Measurements from ENCODE around the gene TRIM38. TPM values are rescaled to one million over a fixed set of nuclear protein-coding genes. Genes with fewer than 3 reads are reported as not detected.
A peak's percentile ranks its signal among the peaks of the same experiment; 100 is the strongest.

Gene TRIM38
- polyA plus RNA-seq, 4 donors, result 8.9 to 14.0 (median 9.5) TPM

DNA sequence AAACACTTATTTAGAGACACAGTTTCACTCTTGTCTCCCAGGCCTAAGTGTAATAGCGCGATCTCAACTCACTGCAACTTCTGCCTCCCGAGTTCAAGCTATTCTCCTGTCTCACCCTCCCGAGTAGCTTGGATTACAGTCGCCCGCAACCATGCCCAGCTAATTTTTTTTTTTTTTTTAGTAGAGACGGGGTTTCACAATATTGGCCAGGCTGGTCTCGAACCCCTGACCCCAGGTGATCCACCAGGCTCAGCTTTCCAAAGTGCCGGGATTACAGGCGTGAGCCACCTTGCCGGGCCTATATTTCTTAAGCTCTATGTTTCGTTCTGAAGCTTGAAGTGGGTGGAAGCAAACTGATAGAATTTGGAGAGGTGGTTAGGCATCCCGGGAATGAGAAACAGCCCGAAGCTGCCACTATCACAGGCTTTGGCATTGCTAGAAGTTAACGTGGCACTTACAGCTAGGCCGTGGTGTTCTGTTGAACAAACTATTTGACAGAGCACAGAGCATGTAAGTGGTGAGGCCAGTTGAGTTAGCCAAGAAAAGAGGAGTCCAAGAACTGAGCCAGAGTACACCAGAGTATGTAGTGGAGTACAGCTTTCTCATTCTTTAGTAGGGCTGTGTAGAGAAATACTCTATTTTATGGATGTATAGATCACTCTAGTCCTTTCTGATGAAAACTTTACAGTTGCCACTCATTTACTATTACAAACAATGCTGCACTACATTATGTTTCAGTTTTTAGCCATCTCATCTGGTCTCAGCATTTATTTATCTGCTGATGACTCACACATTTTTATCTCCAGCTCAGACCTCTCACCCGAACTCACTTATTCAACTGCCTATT is 62.7 kb downstream of the TRIM38 start:
- DNase-seq (ENCODE audit: low read depth in 4 of 4, low spot score in 2 of 4), result no peak

DNA sequence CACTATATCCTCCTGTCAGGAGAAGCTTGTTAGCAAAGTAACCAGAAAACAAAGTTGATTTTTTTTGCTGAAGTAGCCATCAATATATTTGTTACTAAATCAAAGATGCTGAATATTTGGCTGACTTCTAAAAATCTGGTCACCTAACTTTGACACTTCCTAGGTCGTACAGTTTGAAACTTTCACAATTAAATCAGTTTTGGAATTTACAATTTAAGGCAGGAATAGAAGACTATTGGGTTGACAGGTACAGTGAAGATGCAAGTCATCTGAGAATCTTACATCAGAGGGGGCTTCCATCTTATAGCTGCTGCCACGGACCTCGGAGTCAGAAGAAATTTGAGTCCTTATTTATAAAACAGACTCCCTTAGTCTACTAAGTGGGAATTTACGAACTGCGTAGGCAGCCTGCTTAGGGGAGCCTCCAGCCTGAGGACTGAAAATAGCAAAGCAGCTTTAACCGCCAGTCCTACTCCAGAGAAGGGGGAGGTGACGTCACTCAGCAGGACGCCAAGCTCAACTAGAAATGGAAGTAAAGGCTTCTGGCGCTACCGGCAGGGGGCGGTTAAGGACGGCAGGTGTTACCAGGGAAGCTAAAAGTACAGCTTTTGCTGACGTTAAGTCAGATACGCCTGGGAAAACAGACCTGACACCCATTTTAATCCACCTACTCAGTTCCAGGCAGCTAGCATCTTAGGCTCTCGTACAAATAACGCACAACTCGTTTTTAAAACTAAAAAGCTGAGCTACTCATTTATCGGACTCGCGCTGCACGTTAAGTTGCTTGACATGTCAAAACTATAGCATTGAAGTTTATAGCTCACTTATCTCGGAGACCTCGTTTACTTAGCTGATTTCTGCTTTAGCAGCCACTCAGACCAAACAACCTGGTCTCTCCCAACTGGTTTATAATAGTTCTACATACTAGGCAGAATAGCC is 63.6 kb downstream of the TRIM38 start:
- DNase-seq (ENCODE audit: low read depth in 4 of 4, low spot score in 2 of 4), result peak in 2 of 4 donors; percentile 84 to 94

DNA sequence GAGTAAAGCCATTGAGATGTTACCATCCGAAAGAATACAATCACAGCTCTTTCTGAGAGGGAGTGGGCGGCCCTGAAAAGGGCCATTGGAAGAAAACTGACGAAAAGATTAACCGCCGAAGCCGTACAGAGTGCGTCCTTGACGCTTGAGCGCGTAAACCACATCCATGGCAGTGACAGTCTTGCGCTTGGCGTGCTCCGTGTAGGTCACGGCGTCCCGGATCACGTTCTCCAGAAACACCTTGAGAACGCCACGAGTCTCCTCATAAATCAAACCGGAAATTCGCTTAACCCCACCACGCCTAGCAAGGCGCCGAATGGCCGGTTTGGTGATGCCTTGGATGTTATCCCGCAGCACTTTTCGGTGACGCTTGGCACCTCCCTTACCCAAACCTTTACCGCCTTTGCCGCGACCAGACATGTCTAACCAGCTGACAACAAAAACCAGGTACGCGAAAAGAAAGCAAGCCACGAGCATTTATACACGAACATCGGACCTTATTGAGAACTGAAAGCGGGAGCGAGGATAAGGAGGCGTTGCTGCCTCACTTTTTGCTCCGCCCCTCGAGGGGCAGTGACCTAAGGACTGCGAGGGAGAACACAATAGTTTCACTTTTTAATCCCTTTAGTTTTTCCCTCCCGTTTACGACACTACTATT is 64.4 kb downstream of the TRIM38 start:
- DNase-seq (ENCODE audit: low read depth in 4 of 4, low spot score in 2 of 4), result peak; percentile 97 to 99 (median 98)

- DNase-seq (ENCODE audit: low read depth in 4 of 4, low spot score in 2 of 4), result no peak
Measured at GRCh38 chr6:26027491-26028211, 65.0 kb downstream of the TRIM38 start.

DNA sequence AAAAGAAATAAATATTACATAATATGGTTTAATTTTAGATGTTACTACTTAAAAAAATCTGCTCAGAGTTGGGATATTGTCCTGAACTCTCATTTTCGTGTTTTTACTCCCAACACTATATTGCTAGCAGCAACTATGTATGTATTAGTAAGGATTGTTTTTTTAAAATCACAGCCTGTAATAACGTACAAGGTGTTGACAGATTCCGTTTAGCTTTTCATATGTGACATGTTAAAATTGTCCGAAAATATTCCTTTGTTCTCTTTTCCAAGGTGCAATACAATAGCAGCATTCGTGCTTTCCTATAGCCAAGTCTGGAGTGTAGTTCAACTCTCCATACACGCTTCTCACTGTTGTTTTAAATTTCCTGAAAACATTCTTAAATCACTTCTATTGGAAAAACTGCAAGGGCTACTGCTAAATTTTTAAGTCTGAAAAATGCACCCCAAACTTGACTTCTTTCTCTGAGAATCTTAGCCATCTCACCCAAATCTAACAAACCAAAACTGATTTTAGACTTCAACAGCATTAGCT is 65.7 kb downstream of the TRIM38 start:
- no peak for DNase-seq (ENCODE audit: low read depth in 4 of 4, low spot score in 2 of 4)

GRCh38 chr6:26028746-26029569 is 66.4 kb downstream of the TRIM38 start:
- no peak for DNase-seq (ENCODE audit: low read depth in 4 of 4, low spot score in 2 of 4)

- DNase-seq (ENCODE audit: low read depth in 4 of 4, low spot score in 2 of 4), result no peak
Measured at GRCh38 chr6:26029570-26029856, 66.9 kb downstream of the TRIM38 start.

DNA sequence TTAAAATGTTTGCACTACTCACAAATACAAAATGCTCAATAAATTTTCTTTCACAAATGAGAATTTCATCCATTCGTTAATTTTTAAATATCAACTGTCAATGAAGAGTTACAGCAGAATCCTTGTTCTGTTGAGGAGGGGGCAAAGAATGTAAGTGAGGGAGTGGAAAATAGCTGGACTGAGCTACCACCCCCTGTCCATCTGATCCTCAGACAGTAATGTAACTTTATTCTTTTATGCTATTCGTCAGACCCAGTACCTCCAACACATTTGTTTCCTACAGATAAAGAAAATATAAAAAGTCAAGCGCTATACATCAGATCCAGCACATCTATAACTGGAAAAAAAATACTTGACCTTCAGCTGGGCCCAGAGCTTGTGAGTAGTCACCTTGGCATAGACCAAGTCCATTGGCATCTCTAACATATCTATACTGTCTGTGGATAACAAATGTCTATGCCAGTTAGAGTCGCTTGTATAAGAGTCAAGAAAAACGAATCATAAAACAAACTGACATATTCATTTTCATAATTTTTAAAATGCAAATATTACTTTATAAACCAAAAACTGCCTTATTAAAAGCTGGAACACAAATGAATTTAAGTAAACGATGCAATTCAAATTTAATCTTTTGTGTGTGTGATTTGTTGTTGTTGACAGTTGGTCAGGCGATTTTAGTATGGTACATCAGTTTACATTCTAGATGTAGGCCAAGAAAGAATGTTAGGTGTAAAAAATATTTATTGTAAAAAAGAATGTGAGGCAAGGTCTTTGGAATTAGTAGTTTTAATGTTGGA is 67.5 kb downstream of the TRIM38 start:
- DNase-seq (ENCODE audit: low read depth in 4 of 4, low spot score in 2 of 4), result no peak

DNA sequence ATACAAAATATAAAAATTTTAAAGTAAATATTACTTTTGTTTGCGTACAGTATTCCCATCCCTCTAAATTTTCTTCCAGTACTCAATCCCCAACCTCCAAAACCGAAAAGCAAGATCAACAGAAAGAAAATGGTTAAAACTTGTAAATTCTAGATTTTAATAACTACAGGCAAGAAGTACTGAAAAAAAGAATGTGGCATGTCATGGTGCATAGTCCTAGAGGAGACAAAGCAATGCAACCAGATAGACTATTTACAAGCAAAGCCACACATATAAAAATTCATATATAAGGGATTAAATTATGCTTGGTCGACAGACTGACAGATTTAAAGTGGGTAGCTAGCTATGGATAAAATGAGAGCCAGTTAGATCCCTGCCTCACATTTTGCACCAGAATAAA is 68.1 kb downstream of the TRIM38 start:
- DNase-seq (ENCODE audit: low read depth in 4 of 4, low spot score in 2 of 4), result no peak

DNA sequence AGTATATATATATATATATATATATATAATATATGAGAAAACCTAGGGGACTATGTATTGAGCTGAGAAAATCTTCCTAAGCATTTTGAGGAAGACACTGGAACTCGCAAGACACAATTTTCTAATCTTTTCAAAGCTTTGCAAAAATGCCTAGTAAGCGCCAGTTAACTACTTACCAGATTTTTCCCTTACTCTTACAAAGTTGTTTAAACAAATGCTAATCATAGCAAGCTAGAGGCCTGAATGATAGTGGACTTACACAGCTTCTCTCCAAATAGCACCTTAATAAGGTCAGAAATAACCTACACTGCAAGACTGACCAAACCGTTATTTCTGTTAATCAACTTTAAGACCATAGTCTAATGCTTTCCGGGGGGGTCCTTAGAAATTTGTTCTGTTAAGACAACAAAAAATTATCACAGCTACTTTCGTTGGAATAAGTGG is 68.6 kb downstream of the TRIM38 start:
- DNase-seq (ENCODE audit: low read depth in 4 of 4, low spot score in 2 of 4), result no peak

DNA sequence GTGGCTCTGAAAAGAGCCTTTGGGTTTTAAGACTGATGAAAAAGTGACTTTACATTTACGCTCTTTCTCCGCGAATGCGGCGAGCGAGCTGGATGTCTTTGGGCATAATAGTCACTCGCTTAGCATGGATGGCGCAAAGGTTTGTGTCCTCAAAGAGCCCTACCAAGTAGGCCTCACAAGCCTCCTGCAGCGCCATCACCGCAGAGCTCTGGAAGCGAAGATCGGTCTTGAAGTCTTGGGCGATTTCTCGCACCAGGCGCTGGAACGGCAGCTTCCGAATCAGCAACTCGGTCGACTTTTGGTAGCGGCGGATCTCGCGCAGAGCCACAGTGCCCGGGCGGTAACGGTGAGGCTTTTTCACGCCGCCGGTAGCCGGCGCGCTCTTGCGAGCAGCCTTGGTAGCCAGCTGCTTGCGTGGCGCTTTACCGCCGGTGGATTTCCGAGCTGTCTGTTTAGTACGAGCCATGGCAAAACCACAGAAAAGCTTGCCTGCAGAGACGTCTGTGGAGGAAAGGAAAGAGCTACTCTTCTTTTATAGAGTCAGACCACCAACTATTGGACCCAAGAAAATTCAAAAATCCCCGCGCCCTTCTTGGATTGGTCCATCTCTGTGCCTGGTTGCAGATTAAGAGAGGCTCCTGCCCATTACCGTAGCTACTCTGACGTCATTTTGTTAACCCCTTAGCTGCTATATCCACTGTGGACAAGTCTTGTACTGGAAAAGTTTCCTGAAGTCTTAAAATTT is 69.2 kb downstream of the TRIM38 start:
- DNase-seq (ENCODE audit: low read depth in 4 of 4, low spot score in 2 of 4), result peak in 3 of 4 donors; percentile 91 to 99 (median 99)

GRCh38 chr6:26032340-26033084 is 69.9 kb downstream of the TRIM38 start:
- peak in 1 of 4 donors; percentile 60 for DNase-seq (ENCODE audit: low read depth in 4 of 4, low spot score in 2 of 4)

GRCh38 chr6:26033085-26033940 is 70.7 kb downstream of the TRIM38 start:
- DNase-seq (ENCODE audit: low read depth in 4 of 4, low spot score in 2 of 4), result peak in 3 of 4 donors; percentile 86 to 97 (median 93)

- DNase-seq (ENCODE audit: low read depth in 4 of 4, low spot score in 2 of 4), result no peak
Measured at GRCh38 chr6:26033941-26034354, 71.3 kb downstream of the TRIM38 start.

DNA sequence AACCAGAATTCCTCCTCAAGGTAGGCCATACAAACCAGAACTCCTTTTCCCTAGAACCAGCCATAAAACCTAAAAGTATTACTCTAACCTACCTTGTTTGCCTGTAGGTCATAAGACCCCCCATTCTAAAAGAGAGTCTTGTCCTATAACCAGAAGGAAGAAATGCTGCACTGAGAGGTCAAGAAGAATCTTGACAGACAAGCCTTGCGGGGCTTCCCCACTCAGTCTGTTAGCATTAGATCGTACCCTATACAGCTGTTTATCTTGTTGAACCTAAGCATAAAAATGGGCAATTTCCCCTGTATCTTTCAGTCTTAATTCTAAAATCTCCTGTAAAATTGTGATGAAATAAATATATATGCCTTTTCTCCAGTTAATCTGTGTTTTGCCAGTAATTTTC is 72.3 kb downstream of the TRIM38 start:
- DNase-seq (ENCODE audit: low read depth in 4 of 4, low spot score in 2 of 4), result no peak
